Measurements from ENCODE around the gene NHSL1. TPM values are rescaled to one million over a fixed set of nuclear protein-coding genes. Genes with fewer than 3 reads are reported as not detected.

Gene NHSL1
- total RNA-seq, 2 donors from 2014 or later = 2.1 to 10.7 TPM

DNA sequence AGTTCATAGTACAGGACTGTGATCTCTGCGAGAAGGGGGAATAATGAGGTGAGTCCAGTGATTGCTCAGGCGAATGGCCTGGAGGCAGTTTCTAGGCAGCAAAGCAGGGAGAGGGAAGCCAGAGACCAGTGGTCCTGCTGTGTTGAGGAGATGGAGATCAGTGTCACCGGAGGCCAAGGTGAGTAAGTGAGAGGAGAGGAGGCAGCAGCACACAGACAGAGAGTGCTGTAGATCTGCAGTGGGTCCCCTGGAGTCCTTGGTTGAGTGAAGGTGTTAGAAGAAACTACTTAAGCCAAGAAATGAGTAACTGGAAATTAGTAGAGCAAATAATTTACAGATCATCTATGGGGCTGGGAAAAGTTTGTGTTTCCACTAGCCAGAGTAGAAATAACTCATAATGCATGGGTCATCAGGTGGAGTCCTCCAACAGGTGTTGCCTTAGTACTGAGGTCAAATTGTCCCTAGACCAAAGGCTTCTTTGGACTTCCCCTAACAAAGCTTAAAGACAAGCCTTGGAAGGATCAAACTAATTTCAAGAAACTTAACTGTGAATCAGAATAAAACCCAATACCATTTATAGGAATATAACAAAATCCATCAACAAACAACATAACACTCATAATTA lies 81.7 kb downstream of the NHSL1 start:
- no peaks in the 10 kb centered on the region for H3K4me1 ChIP-seq (replicated peaks)
- 95% methylated on average over 3 of the region's 3 CpGs for WGBS
- H3K36me3 ChIP-seq = no peaks in the 10 kb centered on the region
- no peak overlapping the region for H3K4me3 ChIP-seq
- intact Hi-C loops (cut with DNase I) = no loop called here
- no peaks in the 10 kb centered on the region for H3K9me3 ChIP-seq
- no peak overlapping the region for H3K27ac ChIP-seq
- TF ChIP-seq, protein P1, sequence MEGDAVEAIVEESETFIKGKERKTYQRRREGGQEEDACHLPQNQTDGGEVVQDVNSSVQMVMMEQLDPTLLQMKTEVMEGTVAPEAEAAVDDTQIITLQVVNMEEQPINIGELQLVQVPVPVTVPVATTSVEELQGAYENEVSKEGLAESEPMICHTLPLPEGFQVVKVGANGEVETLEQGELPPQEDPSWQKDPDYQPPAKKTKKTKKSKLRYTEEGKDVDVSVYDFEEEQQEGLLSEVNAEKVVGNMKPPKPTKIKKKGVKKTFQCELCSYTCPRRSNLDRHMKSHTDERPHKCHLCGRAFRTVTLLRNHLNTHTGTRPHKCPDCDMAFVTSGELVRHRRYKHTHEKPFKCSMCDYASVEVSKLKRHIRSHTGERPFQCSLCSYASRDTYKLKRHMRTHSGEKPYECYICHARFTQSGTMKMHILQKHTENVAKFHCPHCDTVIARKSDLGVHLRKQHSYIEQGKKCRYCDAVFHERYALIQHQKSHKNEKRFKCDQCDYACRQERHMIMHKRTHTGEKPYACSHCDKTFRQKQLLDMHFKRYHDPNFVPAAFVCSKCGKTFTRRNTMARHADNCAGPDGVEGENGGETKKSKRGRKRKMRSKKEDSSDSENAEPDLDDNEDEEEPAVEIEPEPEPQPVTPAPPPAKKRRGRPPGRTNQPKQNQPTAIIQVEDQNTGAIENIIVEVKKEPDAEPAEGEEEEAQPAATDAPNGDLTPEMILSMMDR (IDR thresholded peaks at IDR 0.05) = no peak
- TF ChIP-seq POLR2AphosphoS5 (IDR thresholded peaks at IDR 0.05) (no peak), POLR2A (IDR thresholded peaks at IDR 0.05) (no peak)
- no peaks in the 10 kb centered on the region for H3K27me3 ChIP-seq (replicated peaks; ENCODE audit: insufficient read depth)
- DNase-seq (ENCODE audit: low spot score) = no peak

DNA sequence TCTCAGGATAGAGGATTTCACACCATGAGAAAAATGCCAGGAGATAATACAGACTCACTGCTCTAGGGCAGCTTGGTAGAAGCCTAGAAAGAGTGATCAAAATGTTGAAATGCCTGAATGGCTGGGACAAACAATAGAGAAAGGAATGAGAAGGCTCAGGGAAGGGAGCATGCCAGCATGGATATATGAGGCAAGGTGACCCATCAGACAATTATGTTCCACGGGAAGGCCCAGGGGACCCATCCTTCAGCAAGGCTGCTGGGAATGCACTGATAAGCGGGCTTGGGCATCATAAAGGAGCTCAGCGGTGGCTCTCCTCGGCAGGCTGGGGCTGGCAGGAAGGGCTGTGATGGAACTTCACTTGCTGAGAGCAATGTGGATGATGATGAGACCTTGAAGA lies 83.1 kb downstream of the NHSL1 start:
- intact Hi-C loops (cut with DNase I) = no loop called here
- Histone ChIP-seq H3K9me3 (no peaks in the 10 kb centered on the region), H3K4me1 (replicated peaks) (no peaks in the 10 kb centered on the region), H3K4me3 (no peak overlapping the region), H3K27ac (no peak overlapping the region), H3K27me3 (replicated peaks; ENCODE audit: insufficient read depth) (no peaks in the 10 kb centered on the region), H3K36me3 (no peaks in the 10 kb centered on the region)
- TF ChIP-seq POLR2A (IDR thresholded peaks at IDR 0.05) = no peak
- TF ChIP-seq POLR2AphosphoS5 (IDR thresholded peaks at IDR 0.05) = no peak
- TF ChIP-seq, protein P1 (IDR thresholded peaks at IDR 0.05) = no peak
- DNase-seq (ENCODE audit: low spot score) = no peak
- WGBS = 92% methylated on average over 4 of the region's 4 CpGs

DNA sequence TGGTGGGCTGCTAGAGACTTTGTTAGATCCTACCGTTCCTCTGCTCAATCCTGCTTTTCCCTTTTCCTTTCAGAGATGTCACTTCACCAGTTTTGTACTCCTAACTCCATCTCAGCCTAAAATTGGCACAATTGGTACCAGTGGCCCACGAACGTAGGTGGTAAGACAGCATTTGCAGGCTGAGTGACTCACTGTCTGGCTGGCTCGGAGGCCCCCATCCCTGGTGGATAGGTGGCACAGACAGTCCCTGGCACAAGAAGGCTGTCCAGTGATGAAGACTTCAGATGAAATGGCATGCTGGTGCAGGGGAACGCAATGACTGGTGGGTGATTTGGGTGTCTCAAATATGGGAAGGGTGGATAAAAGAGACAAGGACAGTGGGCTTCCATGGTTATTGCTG lies 84.2 kb downstream of the NHSL1 start:
- no peaks in the 10 kb centered on the region for H3K27me3 ChIP-seq (replicated peaks; ENCODE audit: insufficient read depth)
- no peak overlapping the region for H3K27ac ChIP-seq
- no peaks in the 10 kb centered on the region for H3K36me3 ChIP-seq
- no peaks in the 10 kb centered on the region for H3K9me3 ChIP-seq
- 79% methylated on average over 5 of the region's 5 CpGs for WGBS
- no peak for DNase-seq (ENCODE audit: low spot score)
- no peak overlapping the region for H3K4me3 ChIP-seq
- TF ChIP-seq, protein P1 (IDR thresholded peaks at IDR 0.05) = no peak
- TF ChIP-seq POLR2AphosphoS5 (IDR thresholded peaks at IDR 0.05) = no peak
- no peak for TF ChIP-seq POLR2A (IDR thresholded peaks at IDR 0.05)
- H3K4me1 ChIP-seq (replicated peaks) = no peaks in the 10 kb centered on the region
- intact Hi-C loops (cut with DNase I) = no loop called here

DNA sequence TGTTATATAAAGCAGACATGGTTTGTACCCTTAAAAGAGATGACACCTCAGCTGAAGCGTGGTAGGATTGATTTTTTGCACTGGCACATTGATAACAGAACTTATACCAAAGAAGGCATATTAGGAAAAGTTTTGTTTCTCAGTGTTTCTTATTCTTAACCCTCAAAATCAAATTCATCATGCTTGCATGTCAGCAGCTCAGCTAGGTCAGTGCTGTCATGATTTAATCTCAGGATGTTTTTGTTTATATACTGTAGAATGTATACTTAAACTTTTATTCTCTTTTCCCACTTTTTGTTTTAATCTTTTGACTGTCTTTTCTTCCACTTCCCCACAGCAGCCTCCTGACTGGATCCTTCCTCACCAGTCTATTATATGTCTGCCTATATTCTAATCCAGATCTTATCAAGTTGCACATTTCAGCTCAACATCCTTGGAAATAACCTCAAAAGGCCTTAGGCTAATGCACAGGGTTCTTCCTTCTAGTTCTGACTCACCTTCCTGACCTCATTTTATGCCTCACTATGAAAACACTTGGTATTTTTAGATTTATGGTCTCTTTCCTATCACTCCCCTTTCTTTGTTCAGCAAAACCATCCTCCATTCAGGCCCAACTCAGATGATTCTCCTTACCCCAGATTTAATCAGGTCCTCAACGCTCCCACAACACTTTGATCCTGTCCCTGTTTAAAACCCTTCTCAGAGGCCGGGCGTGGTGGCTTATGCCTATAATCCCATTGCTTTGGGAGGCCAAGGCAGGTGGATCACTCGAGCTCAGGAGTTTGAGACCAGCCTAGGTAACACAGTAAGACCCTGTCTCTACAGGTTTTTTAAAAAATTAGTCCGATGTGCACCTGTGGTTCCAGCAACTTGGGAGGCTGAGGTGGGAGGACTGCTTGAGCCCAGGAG lies 88.1 kb downstream of the NHSL1 start:
- H3K9me3 ChIP-seq = no peaks in the 10 kb centered on the region

More for the DNA sequence above, 88.1 kb downstream of the NHSL1 start:
- H3K36me3 ChIP-seq = peaks cover 7 to 8% of the 10 kb centered on the region in 2 donors
- intact Hi-C loops (cut with DNase I) = no loop called here
- DNase-seq (ENCODE audit: low spot score) = no peak
- no peak overlapping the region for H3K4me3 ChIP-seq
- TF ChIP-seq POLR2A (IDR thresholded peaks at IDR 0.05) = no peak
- TF ChIP-seq POLR2AphosphoS5 (IDR thresholded peaks at IDR 0.05) = no peak
- TF ChIP-seq, protein P1 (IDR thresholded peaks at IDR 0.05) = no peak
- WGBS = 71% methylated on average over 6 of the region's 6 CpGs
- H3K27ac ChIP-seq = no peak overlapping the region
- H3K27me3 ChIP-seq (replicated peaks; ENCODE audit: insufficient read depth) = no peaks in the 10 kb centered on the region
- peaks cover 2% of the 10 kb centered on the region for H3K4me1 ChIP-seq (replicated peaks)

Data from prostate gland (tissue), 2 donors.